ENCODE data around the gene DTNBP1.

- TF ChIP-seq CTCF (IDR thresholded peaks at IDR 0.05; ENCODE audit: low read depth, low read length, poor library complexity, severe bottlenecking) (no peak), EZH2phosphoT487 (IDR thresholded peaks at IDR 0.05; ENCODE audit: borderline replicate concordance, low read length) (no peak)
Measured at GRCh38 chr6:15578716-15579391, 84.0 kb downstream of the DTNBP1 start.
